IPS-20b (cell line): Measurements from ENCODE around the gene COL5A1.

Source experiments
- H3K27ac ChIP-seq: one replicate; pipeline ENCODE4 v1.5.1; 2013; ENCODE audit warnings: low read length
- H3K27me3 ChIP-seq: 2 replicates; pipeline ENCODE4 v1.6.1; 2013; ENCODE audit warnings: mild to moderate bottlenecking, low read length, inconsistent platforms; ENCODE audit not compliant: insufficient read depth
- H3K36me3 ChIP-seq: 2 replicates; pipeline ENCODE4 v1.6.1; 2013; ENCODE audit warnings: low read depth, mild to moderate bottlenecking, inconsistent platforms, low read length, moderate library complexity; ENCODE audit not compliant: insufficient read depth
- H3K4me1 ChIP-seq: 2 replicates; pipeline ENCODE4 v1.6.1; 2013; ENCODE audit warnings: mild to moderate bottlenecking, control low read depth, inconsistent platforms, low read length, moderate library complexity; ENCODE audit not compliant: insufficient read depth
- H3K4me3 ChIP-seq: 2 replicates; pipeline ENCODE4 v1.5.1; 2013; ENCODE audit warnings: mild to moderate bottlenecking, low read length, inconsistent platforms
- H3K9ac ChIP-seq: 2 replicates; pipeline ENCODE4 v1.6.1; 2013; ENCODE audit warnings: low read depth, mild to moderate bottlenecking, inconsistent platforms, low read length, moderate library complexity
- H3K9me3 ChIP-seq: 2 replicates; pipeline ENCODE4 v1.6.1; 2013; ENCODE audit warnings: mild to moderate bottlenecking, low read depth, low read length, inconsistent platforms; ENCODE audit not compliant: insufficient read depth

The COL5A1 gene

DNA sequence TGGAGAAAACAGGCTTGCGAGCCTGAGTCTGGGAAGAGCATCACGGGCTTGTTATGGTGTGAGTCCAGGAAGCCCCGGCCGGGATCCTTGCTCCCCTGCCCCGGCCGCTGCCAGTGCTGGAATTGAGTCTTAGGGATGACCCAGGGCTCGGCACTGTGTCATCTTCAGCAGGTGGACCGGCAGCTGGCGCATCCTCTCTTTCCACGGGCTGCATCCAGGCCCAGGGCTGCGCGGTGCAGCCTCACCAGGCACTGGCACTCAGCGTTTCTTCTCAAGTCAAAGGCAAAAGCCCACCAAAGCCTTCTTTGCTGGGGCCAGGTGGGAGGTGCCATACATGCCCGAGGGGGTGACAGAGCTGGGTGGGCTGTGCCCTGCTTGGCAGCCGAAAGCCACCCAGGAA lies 46.6 kb downstream of the COL5A1 start:
- H3K27me3 ChIP-seq = no peaks in the 10 kb centered on the region
- no peak overlapping the region for H3K9ac ChIP-seq
- H3K36me3 ChIP-seq = no peaks in the 10 kb centered on the region
- no peak overlapping the region for H3K4me3 ChIP-seq
- no peaks in the 10 kb centered on the region for H3K4me1 ChIP-seq
- peaks cover 7% of the 10 kb centered on the region for H3K9me3 ChIP-seq
- no peak overlapping the region for H3K27ac ChIP-seq

- peaks cover 7% of the 10 kb centered on the region for H3K9me3 ChIP-seq
- H3K9ac ChIP-seq = no peak overlapping the region
- no peak overlapping the region for H3K4me3 ChIP-seq
- H3K36me3 ChIP-seq = no peaks in the 10 kb centered on the region
- no peaks in the 10 kb centered on the region for H3K27me3 ChIP-seq
- no peak overlapping the region for H3K27ac ChIP-seq
- no peaks in the 10 kb centered on the region for H3K4me1 ChIP-seq
These were observed 47.2 kb downstream of the COL5A1 start for GRCh38 chr9:134688661-134689320.

- Histone ChIP-seq H3K27me3 (no peaks in the 10 kb centered on the region), H3K9ac (no peak overlapping the region), H3K4me1 (no peaks in the 10 kb centered on the region), H3K27ac (no peak overlapping the region), H3K9me3 (peaks cover 7% of the 10 kb centered on the region), H3K36me3 (no peaks in the 10 kb centered on the region), H3K4me3 (no peak overlapping the region)
These were observed 47.9 kb downstream of the COL5A1 start for GRCh38 chr9:134689321-134690181.

DNA sequence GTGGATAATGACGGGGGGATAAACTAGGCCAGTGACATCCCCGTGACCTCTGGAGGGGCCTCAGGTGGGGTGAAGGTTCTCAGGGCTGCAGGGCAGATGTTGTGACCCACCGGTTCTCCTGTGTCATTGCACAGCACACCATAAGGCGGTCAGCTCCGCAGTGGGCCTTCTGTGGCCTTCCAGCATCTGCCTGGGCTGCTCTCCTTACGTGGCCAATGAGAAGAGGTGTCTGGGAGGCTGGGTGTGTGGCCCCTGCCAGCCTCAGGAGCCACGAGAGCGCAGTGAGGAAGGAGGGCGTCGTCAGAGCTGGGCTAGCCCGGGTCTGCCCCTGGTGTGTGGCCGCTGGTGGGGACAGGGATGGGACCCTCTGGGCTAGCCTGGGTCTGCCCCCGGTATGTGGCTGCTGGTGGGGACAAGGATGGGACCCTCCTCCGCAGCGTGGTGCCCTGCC lies 48.7 kb downstream of the COL5A1 start:
- H3K9me3 ChIP-seq = peaks cover under 1% of the 10 kb centered on the region; the same call in 1 of the 2 replicates
- H3K27ac ChIP-seq = no peak overlapping the region
- H3K36me3 ChIP-seq = no peaks in the 10 kb centered on the region
- no peaks in the 10 kb centered on the region for H3K4me1 ChIP-seq
- H3K27me3 ChIP-seq = no peaks in the 10 kb centered on the region
- no peak overlapping the region for H3K9ac ChIP-seq
- H3K4me3 ChIP-seq = no peak overlapping the region

DNA sequence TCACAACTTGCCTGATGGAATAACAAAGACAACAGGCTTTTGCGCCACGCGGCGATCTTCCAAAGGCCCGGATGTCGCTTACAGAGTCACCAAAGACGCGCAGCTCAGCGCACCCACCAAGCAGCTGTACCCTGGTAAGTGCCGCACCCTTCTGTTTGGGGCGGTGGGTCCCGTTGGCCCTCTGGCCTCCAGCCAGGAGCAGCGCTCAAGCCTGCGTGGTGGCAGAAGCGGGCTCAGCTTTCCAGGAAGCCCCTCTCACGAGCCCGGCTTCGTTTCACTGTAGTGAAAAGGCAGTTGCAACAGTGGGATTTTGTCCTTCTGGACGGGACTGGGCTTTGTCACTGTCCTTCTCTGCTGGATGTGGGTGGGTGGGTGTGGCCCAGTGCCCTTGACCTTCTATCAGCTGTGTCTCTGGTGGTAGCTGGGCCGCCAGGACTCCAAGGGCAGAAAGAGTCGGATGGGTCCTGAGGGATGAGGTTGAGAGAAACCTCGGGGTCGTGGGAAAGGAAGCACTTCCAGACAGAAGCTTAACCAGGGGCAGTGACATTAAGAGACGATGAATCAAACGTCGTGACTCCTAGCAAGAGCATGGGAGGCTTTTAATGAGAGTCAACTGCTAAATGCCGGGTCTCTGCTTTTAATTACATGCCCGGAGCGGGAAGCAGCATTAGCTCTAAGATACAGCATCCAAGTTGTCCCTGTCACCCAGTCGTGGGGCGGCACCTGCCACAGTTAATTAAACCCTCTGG lies 49.5 kb downstream of the COL5A1 start:
- Histone ChIP-seq H3K9me3 (no peaks in the 10 kb centered on the region), H3K36me3 (no peaks in the 10 kb centered on the region), H3K4me1 (no peaks in the 10 kb centered on the region), H3K27ac (no peak overlapping the region), H3K27me3 (no peaks in the 10 kb centered on the region), H3K9ac (no peak overlapping the region), H3K4me3 (no peak overlapping the region)

DNA sequence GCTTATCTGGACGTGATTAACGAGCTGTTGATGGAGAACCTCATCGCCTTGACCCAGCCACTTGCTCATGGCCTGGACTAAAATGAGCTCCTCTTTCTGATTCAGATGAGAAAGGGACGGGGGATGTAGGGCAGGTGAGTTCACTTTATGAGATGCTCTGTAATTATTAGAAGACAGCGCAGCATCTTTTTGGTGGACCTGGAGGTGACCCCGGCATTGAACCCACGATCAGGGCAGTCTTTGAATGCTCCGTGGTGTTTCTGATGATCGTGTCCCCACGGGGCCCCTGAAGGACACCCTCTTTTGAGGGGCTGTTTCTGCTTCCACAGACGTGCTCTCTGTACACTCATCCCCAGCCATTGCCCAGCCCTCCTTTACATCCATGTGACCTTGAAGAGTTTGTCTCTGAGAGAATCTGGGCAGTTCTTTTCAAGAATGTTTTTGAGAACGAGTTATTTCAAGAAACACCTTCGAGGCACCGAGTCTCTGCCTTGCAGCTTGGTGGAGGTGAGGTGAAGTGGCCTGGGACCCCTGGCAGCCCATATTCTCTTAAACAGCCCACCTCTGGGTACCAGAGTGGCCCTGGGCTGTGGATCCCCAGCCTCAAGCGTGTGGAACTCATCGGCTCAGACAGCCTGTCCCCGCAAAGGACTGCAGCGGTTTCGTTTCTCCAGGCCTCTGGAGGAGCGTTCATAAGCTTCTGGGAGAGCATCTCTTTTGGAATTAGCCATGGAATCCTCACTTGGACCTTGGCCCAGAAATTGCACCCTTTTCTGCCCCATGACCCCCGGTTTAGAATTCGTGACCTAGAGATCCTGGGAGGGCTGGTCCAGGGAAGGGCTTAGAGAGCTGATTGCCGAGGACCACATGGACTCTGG lies 50.3 kb downstream of the COL5A1 start:
- no peak overlapping the region for H3K9ac ChIP-seq
- H3K4me3 ChIP-seq = no peak overlapping the region
- no peaks in the 10 kb centered on the region for H3K36me3 ChIP-seq
- no peaks in the 10 kb centered on the region for H3K9me3 ChIP-seq
- no peak overlapping the region for H3K27ac ChIP-seq
- no peaks in the 10 kb centered on the region for H3K4me1 ChIP-seq
- no peaks in the 10 kb centered on the region for H3K27me3 ChIP-seq

- no peaks in the 10 kb centered on the region for H3K27me3 ChIP-seq
- no peaks in the 10 kb centered on the region for H3K9me3 ChIP-seq
- H3K4me3 ChIP-seq = no peak overlapping the region
- no peak overlapping the region for H3K27ac ChIP-seq
- H3K4me1 ChIP-seq = no peaks in the 10 kb centered on the region
- H3K36me3 ChIP-seq = no peaks in the 10 kb centered on the region
- no peak overlapping the region for H3K9ac ChIP-seq
These were observed 50.9 kb downstream of the COL5A1 start for GRCh38 chr9:134692573-134692860.

DNA sequence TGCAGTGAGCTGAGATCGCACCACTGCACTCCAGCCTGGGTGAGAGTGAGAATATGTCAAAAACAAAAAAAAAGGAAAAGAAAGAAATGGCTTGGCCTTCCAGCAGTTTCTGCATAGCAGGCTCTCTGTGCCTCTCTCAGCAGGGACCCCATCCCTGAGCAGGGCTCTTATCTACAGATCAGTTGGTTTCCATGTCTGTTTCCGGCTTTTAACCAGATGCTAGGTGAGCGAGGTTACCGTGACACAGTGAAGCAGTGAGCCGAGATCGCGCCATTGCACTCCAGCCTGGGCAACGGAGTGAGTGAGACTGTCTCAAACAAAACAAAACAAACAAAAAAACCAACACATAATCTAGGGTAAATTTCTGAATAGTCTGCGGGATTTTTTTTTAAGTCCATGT lies 51.4 kb downstream of the COL5A1 start:
- Histone ChIP-seq H3K4me3 (no peak overlapping the region), H3K27ac (no peak overlapping the region), H3K9me3 (no peaks in the 10 kb centered on the region), H3K36me3 (no peaks in the 10 kb centered on the region), H3K9ac (no peak overlapping the region), H3K27me3 (no peaks in the 10 kb centered on the region), H3K4me1 (no peaks in the 10 kb centered on the region)

- no peaks in the 10 kb centered on the region for H3K27me3 ChIP-seq
These were observed 52.2 kb downstream of the COL5A1 start for GRCh38 chr9:134693641-134694367.

GRCh38 chr9:134694368-134694665 lies 52.7 kb downstream of the COL5A1 start:
- Histone ChIP-seq H3K9ac (no peak overlapping the region), H3K27me3 (no peaks in the 10 kb centered on the region), H3K9me3 (no peaks in the 10 kb centered on the region), H3K4me1 (no peaks in the 10 kb centered on the region; the same call in 1 of the 2 replicates), H3K27ac (no peak overlapping the region), H3K36me3 (no peaks in the 10 kb centered on the region), H3K4me3 (no peak overlapping the region)

More at GRCh38 chr9:134693641-134694367, 52.2 kb downstream of the COL5A1 start:
- H3K9ac ChIP-seq = no peak overlapping the region
- H3K4me1 ChIP-seq = no peaks in the 10 kb centered on the region; the same call in 1 of the 2 replicates
- no peak overlapping the region for H3K27ac ChIP-seq
- no peaks in the 10 kb centered on the region for H3K9me3 ChIP-seq
- no peaks in the 10 kb centered on the region for H3K36me3 ChIP-seq
- H3K4me3 ChIP-seq = no peak overlapping the region

DNA sequence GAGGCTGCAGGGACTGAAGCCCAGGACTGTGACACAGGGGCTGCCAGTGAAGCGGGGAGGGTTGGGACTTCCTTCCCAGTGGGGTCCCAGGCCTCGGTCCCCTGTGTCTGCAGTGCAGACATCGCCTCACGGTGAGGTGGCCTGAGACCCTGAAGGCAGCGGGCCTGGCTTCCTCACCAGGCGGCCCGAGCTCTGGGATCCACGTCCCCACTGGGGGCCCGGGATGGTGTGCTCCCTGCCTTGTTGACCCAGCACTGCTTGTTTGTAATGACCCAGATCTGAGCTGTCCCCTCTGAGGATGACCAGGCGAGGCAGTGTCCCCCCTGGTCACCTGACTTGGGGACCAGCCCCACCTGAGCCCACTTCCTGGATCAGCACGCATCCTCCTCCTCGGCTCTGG lies 53.1 kb downstream of the COL5A1 start:
- H3K36me3 ChIP-seq = no peaks in the 10 kb centered on the region
- no peaks in the 10 kb centered on the region for H3K9me3 ChIP-seq
- H3K9ac ChIP-seq = no peak overlapping the region
- no peaks in the 10 kb centered on the region for H3K27me3 ChIP-seq
- H3K27ac ChIP-seq = no peak overlapping the region
- H3K4me1 ChIP-seq = no peaks in the 10 kb centered on the region; the same call in 1 of the 2 replicates
- H3K4me3 ChIP-seq = no peak overlapping the region
